ENCODE data around the gene SLC1A4.
A peak's percentile ranks its signal among the peaks of the same experiment; 100 is the strongest.

SLC1A4 gene

GRCh38 chr2:65035351-65035943, 46.2 kb downstream of the SLC1A4 start:
- no peak overlapping the region for H3K27ac ChIP-seq
- TF ChIP-seq ZFX (IDR thresholded peaks at IDR 0.05; ENCODE audit: borderline replicate concordance), result no peak
- no peak for TF ChIP-seq CTCF (IDR thresholded peaks at IDR 0.05)

- no peak for TF ChIP-seq CTCF (IDR thresholded peaks at IDR 0.05)
- no peak for TF ChIP-seq ZFX (IDR thresholded peaks at IDR 0.05; ENCODE audit: borderline replicate concordance)
- no peak overlapping the region for H3K27ac ChIP-seq
Observed at GRCh38 chr2:65037178-65037577, 48.0 kb downstream of the SLC1A4 start.

GRCh38 chr2:65039640-65040039, 50.4 kb downstream of the SLC1A4 start:
- no peak overlapping the region for H3K27ac ChIP-seq
- TF ChIP-seq ZFX (IDR thresholded peaks at IDR 0.05; ENCODE audit: borderline replicate concordance) (no peak), CTCF (IDR thresholded peaks at IDR 0.05) (no peak)

- H3K27ac ChIP-seq, result no peak overlapping the region
- TF ChIP-seq CTCF (IDR thresholded peaks at IDR 0.05), result peak; percentile 94
- no peak for TF ChIP-seq ZFX (IDR thresholded peaks at IDR 0.05; ENCODE audit: borderline replicate concordance)
Observed at GRCh38 chr2:65040400-65041261, 51.4 kb downstream of the SLC1A4 start.

- no peak overlapping the region for H3K27ac ChIP-seq
- no peak for TF ChIP-seq ZFX (IDR thresholded peaks at IDR 0.05; ENCODE audit: borderline replicate concordance)
- TF ChIP-seq CTCF (IDR thresholded peaks at IDR 0.05), result no peak
Observed at GRCh38 chr2:65043001-65043400, 53.8 kb downstream of the SLC1A4 start.

- H3K27ac ChIP-seq, result no peak overlapping the region
- TF ChIP-seq CTCF (IDR thresholded peaks at IDR 0.05) (no peak), ZFX (IDR thresholded peaks at IDR 0.05; ENCODE audit: borderline replicate concordance) (no peak)
Observed at GRCh38 chr2:65044097-65044735, 55.0 kb downstream of the SLC1A4 start.

GRCh38 chr2:65045651-65046050, 56.5 kb downstream of the SLC1A4 start:
- no peak for TF ChIP-seq CTCF (IDR thresholded peaks at IDR 0.05)
- no peak for TF ChIP-seq ZFX (IDR thresholded peaks at IDR 0.05; ENCODE audit: borderline replicate concordance)
- no peak overlapping the region for H3K27ac ChIP-seq
